HG03025 (cell line): ENCODE data around the gene CHST12.
A peak's percentile ranks its signal among the peaks of the same experiment; 100 is the strongest.

ENCODE experiments used
- ATAC-seq: cut with Tn5 transposase; IDR thresholded peaks from one replicate; pipeline ENCODE4 v1.9.1; 2021; ENCODE audit warnings: mild to moderate bottlenecking, moderate library complexity; ENCODE audit not compliant: unreplicated experiment, low FRiP score

The CHST12 gene

DNA sequence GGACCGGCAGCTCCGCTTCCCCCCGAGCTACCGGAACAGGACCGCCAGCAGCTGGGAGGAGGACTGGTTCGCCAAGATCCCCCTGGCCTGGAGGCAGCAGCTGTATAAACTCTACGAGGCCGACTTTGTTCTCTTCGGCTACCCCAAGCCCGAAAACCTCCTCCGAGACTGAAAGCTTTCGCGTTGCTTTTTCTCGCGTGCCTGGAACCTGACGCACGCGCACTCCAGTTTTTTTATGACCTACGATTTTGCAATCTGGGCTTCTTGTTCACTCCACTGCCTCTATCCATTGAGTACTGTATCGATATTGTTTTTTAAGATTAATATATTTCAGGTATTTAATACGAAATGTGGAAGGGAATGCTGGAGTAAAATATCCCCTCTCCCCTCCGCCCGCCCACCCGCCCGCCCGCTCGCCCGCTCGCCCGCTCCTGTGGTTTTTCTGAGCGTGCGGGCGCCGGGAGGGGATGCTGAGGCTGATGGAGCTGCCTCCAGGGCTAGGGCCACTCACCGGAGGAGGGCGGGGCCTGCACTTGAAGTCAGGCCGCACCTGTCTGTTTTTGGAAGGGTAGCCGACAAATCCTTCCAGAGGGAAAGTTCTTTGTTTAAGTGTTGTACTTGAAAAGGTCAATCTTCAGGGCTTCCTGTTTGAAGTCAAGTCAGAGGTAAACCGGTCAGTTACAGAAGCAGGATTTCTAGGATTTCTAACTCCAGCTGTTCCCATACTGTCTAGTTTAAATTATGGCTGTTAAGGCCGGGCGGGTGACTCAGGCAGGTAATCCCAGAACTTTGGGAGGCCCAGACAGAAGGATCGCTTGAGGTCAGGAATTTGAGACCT is 30.5 kb downstream of the CHST12 start:
- no peak for ATAC-seq

- ATAC-seq: no peak
Measured at GRCh38 chr7:2435146-2435545, 31.7 kb downstream of the CHST12 start.

- ATAC-seq: no peak
Measured at GRCh38 chr7:2436341-2437104, 33.1 kb downstream of the CHST12 start.

- ATAC-seq: no peak
Measured at GRCh38 chr7:2437136-2437535, 33.7 kb downstream of the CHST12 start.

GRCh38 chr7:2437537-2438148 is 34.2 kb downstream of the CHST12 start:
- no peak for ATAC-seq

- ATAC-seq: no peak
Measured at GRCh38 chr7:2438186-2438585, 34.8 kb downstream of the CHST12 start.

GRCh38 chr7:2438775-2439174 is 35.4 kb downstream of the CHST12 start:
- ATAC-seq: no peak

GRCh38 chr7:2440608-2441245 is 37.3 kb downstream of the CHST12 start:
- no peak for ATAC-seq

DNA sequence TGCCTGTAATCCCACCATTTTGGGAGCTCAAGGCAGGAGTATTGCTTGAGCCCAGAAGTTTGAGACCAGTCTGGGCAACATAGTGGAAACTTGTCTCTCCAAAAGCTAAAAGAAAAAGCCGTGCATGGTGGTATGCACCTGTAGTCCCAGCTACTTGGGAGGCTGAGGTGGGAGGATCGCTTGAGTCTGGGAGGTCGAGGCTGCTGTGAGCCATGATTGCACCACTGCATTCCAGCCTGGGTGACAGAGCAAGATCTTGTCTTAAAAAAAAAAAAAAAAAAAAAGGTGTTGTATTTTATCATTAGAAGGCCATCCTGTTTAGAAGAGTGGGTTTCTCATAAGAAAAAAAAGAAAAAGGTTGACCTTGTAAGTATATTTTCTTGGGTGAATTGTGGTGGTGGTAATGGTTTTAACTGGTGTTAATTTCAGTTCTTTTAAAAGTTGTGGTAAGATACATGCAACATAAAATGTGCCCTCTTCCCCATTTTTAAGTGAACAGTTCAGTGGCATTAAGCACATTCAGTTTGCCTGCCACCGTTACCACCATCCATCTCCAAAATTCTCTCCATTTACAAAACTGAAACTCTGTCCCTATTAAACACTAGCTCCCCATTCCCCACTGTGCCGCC is 38.1 kb downstream of the CHST12 start:
- ATAC-seq: no peak

GRCh38 chr7:2443491-2443890 is 40.1 kb downstream of the CHST12 start:
- ATAC-seq: no peak

GRCh38 chr7:2444476-2444875 is 41.1 kb downstream of the CHST12 start:
- ATAC-seq: no peak

DNA sequence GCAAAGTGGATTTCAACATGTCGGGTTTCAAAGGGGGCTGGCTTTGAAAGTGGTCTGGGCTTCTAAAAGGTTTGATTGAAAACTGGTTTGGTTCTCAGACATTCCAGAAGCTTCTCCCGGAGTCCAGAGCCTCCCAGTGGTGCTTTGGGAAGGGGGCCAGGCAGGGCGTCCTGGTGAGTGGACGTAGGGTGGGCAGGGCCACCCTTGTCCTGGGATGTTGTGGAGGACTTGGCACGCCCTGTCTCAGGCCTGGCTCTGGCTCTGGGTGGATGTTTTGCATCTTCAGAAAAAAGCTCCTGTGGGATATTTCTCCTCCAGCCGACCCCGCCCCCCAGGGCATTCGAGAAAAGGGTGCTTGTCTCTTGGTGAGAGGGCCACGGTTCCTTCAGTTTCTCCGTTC is 41.6 kb downstream of the CHST12 start:
- no peak for ATAC-seq

GRCh38 chr7:2445898-2446555 is 42.6 kb downstream of the CHST12 start:
- ATAC-seq: no peak

- ATAC-seq: no peak
Measured at GRCh38 chr7:2446676-2447075, 43.3 kb downstream of the CHST12 start.

GRCh38 chr7:2450198-2451107 is 47.0 kb downstream of the CHST12 start:
- ATAC-seq: no peak

- peak; percentile 67 for ATAC-seq
Measured at GRCh38 chr7:2451171-2452073, 48.0 kb downstream of the CHST12 start.

GRCh38 chr7:2452074-2452507 is 48.7 kb downstream of the CHST12 start:
- ATAC-seq: no peak
